Neutrophil (primary cell): Measurements from ENCODE around the gene CDH5.
"Not testable (repeated sequence)": the region's sequence is repeated elsewhere in the genome, so short reads cannot be mapped to it uniquely, and the experiment has no call there.

Experiments
- H3K27ac ChIP-seq: fragments of 200-600 bp; sonication (generic); 2 replicates; pipeline ENCODE4 v1.5.1; 2016; ENCODE audit warnings: mild to moderate bottlenecking, moderate library complexity
- H3K27me3 ChIP-seq: fragments of 200-600 bp; sonication (generic); 2 replicates; pipeline ENCODE4 v1.6.0; 2016; ENCODE audit warnings: mild to moderate bottlenecking
- H3K36me3 ChIP-seq: fragments of 200-600 bp; sonication (generic); 2 replicates; pipeline ENCODE4 v1.5.1; 2017
- H3K4me1 ChIP-seq, 2 experiments: fragments of 200-600 bp in 1 of 2; sonication (generic) in 1 of 2; 1 replicate in 1 of 2; 2 replicates in 1 of 2; pipeline versions ENCODE4 v1.5.1 to v1.6.1; 2013 to 2016; ENCODE audit warnings: low read depth in 1 of 2, low read length in 1 of 2, mild to moderate bottlenecking in 1 of 2, moderate library complexity in 1 of 2; ENCODE audit not compliant: control insufficient read depth in 1 of 2, insufficient read depth in 1 of 2
- H3K4me3 ChIP-seq, 2 experiments: fragments of 200-600 bp in 1 of 2; sonication (generic) in 1 of 2; 1 replicate in 1 of 2; 2 replicates in 1 of 2; pipeline ENCODE4 v1.5.1; 2013 to 2016; ENCODE audit warnings: low read depth in 1 of 2, low read length in 1 of 2, mild to moderate bottlenecking in 1 of 2, moderate library complexity in 1 of 2
- H3K9me3 ChIP-seq: fragments of 200-600 bp; sonication (generic); 2 replicates; pipeline ENCODE4 v1.5.1; 2016
- CTCF ChIP-seq: fragments of 200-600 bp; sonication (generic); IDR thresholded peaks from 2 replicates; pipeline ENCODE4 v1.5.1; 2016; ENCODE audit warnings: antibody characterized with exemption

CDH5 gene

GRCh38 chr16:66325717-66326376 is 40.6 kb upstream of the CDH5 start:
- Histone ChIP-seq H3K36me3 (no peaks in the 10 kb centered on the region), H3K27ac (no peak overlapping the region), H3K4me3 (no peak overlapping the region), H3K4me1 (no peaks in the 10 kb centered on the region), H3K9me3 (no peaks in the 10 kb centered on the region), H3K27me3 (no peaks in the 10 kb centered on the region)
- no peak for TF ChIP-seq CTCF

GRCh38 chr16:66326991-66327513 is 39.4 kb upstream of the CDH5 start:
- H3K36me3 ChIP-seq: no peaks in the 10 kb centered on the region
- H3K27me3 ChIP-seq: no peaks in the 10 kb centered on the region
- H3K4me3 ChIP-seq: no peak overlapping the region
- H3K27ac ChIP-seq: no peak overlapping the region
- H3K4me1 ChIP-seq: no peaks in the 10 kb centered on the region
- TF ChIP-seq CTCF: no peak
- no peaks in the 10 kb centered on the region for H3K9me3 ChIP-seq

- Histone ChIP-seq H3K4me3 (no peak overlapping the region), H3K36me3 (no peaks in the 10 kb centered on the region), H3K4me1 (no peaks in the 10 kb centered on the region), H3K9me3 (no peaks in the 10 kb centered on the region), H3K27ac (no peak overlapping the region), H3K27me3 (no peaks in the 10 kb centered on the region)
- no peak for TF ChIP-seq CTCF
Measured at GRCh38 chr16:66328282-66328681, 38.2 kb upstream of the CDH5 start.

GRCh38 chr16:66331464-66331863 is 35.0 kb upstream of the CDH5 start:
- not testable (repeated sequence) for H3K27ac ChIP-seq, H3K4me3 ChIP-seq, H3K36me3 ChIP-seq, H3K4me1 ChIP-seq, H3K9me3 ChIP-seq
- peaks cover 12% of the 10 kb centered on the region for H3K27me3 ChIP-seq

- peaks cover 17% of the 10 kb centered on the region for H3K27me3 ChIP-seq
- H3K4me3 ChIP-seq: no peak overlapping the region
- H3K27ac ChIP-seq: no peak overlapping the region
- H3K4me1 ChIP-seq: no peaks in the 10 kb centered on the region
- H3K9me3 ChIP-seq: no peaks in the 10 kb centered on the region
- H3K36me3 ChIP-seq: no peaks in the 10 kb centered on the region
- no peak for TF ChIP-seq CTCF
Measured at GRCh38 chr16:66332634-66333610, 33.6 kb upstream of the CDH5 start.
